ENCODE measurements around the gene TDP1.
A peak's percentile ranks its signal among the peaks of the same experiment; 100 is the strongest.

The TDP1 gene

GRCh38 chr14:89911010-89911919 is 44.5 kb upstream of the TDP1 start:
- DNase-seq (ENCODE audit: low read depth), result peak; percentile 29
- TF ChIP-seq CTCF (IDR thresholded peaks at IDR 0.05; ENCODE audit: insufficient read depth, low read depth, low read length, missing control alignments), result no peak
- H3K4me3 ChIP-seq (ENCODE audit: low read depth, low read length), result no peak overlapping the region

- TF ChIP-seq CTCF (IDR thresholded peaks at IDR 0.05; ENCODE audit: insufficient read depth, low read depth, low read length, missing control alignments), result no peak
- no peak for DNase-seq (ENCODE audit: low read depth)
- no peak overlapping the region for H3K4me3 ChIP-seq (ENCODE audit: low read depth, low read length)
These were observed 43.5 kb upstream of the TDP1 start for GRCh38 chr14:89912221-89912620.

- DNase-seq (ENCODE audit: low read depth), result no peak
- H3K4me3 ChIP-seq (ENCODE audit: low read depth, low read length), result no peak overlapping the region
- no peak for TF ChIP-seq CTCF (IDR thresholded peaks at IDR 0.05; ENCODE audit: insufficient read depth, low read depth, low read length, missing control alignments)
These were observed 43.0 kb upstream of the TDP1 start for GRCh38 chr14:89912667-89913211.

GRCh38 chr14:89915114-89915878 is 40.4 kb upstream of the TDP1 start:
- no peak overlapping the region for H3K4me3 ChIP-seq (ENCODE audit: low read depth, low read length)
- peak; percentile 79 for TF ChIP-seq CTCF (IDR thresholded peaks at IDR 0.05; ENCODE audit: insufficient read depth, low read depth, low read length, missing control alignments)
- peak; percentile 72 for DNase-seq (ENCODE audit: low read depth)

DNA sequence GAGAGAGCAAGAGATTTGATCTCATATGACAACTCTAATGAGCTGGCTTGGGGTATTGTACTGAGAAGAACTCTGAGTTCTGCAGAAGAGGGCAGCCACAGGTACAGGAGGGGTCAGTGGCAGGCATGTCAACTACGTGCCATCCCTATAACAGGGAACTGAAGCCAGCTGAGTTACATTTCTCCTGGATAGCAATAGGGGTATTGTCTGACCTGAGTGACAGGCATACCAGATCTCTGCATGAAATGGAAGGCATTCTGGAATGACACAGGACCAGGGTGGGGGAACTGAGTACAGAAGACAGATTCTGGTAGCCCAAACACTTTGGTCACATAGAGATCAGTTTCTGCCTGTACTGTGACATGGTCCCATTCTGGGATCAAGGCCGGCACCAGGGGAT is 37.0 kb upstream of the TDP1 start:
- TF ChIP-seq CTCF (IDR thresholded peaks at IDR 0.05; ENCODE audit: insufficient read depth, low read depth, low read length, missing control alignments), result no peak
- DNase-seq (ENCODE audit: low read depth), result no peak
- no peak overlapping the region for H3K4me3 ChIP-seq (ENCODE audit: low read depth, low read length)

- H3K4me3 ChIP-seq (ENCODE audit: low read depth, low read length), result no peak overlapping the region
- no peak for DNase-seq (ENCODE audit: low read depth)
- TF ChIP-seq CTCF (IDR thresholded peaks at IDR 0.05; ENCODE audit: insufficient read depth, low read depth, low read length, missing control alignments), result no peak
These were observed 35.7 kb upstream of the TDP1 start for GRCh38 chr14:89920056-89920455.
